ENCODE results near the gene FALEC.
A peak's percentile ranks its signal among the peaks of the same experiment; 100 is the strongest.

The FALEC gene

GRCh38 chr1:150515328-150516049 is at the start of gene FALEC:
Gene FALEC (plus strand): TSS chr1:150515752.
- no peak for TF ChIP-seq CTCF (IDR thresholded peaks at IDR 0.05; ENCODE audit: control insufficient read depth, insufficient read depth, low read depth, low read length, missing control alignments)
- peak; percentile 76 for DNase-seq (ENCODE audit: low read depth)
- H3K4me3 ChIP-seq (ENCODE audit: control insufficient read depth, low read depth, low read length) = peak within 1 kb of the TSS; percentile 74

GRCh38 chr1:150466964-150467363 is 48.6 kb upstream of the FALEC start:
- H3K4me3 ChIP-seq (ENCODE audit: control insufficient read depth, low read depth, low read length) = no peak overlapping the region
- no peak for DNase-seq (ENCODE audit: low read depth)
- no peak for TF ChIP-seq CTCF (IDR thresholded peaks at IDR 0.05; ENCODE audit: control insufficient read depth, insufficient read depth, low read depth, low read length, missing control alignments)

GRCh38 chr1:150469291-150469690 is 46.3 kb upstream of the FALEC start:
- TF ChIP-seq CTCF (IDR thresholded peaks at IDR 0.05; ENCODE audit: control insufficient read depth, insufficient read depth, low read depth, low read length, missing control alignments) = no peak
- DNase-seq (ENCODE audit: low read depth) = no peak
- no peak overlapping the region for H3K4me3 ChIP-seq (ENCODE audit: control insufficient read depth, low read depth, low read length)

GRCh38 chr1:150472601-150473200 is 42.9 kb upstream of the FALEC start:
- no peak for TF ChIP-seq CTCF (IDR thresholded peaks at IDR 0.05; ENCODE audit: control insufficient read depth, insufficient read depth, low read depth, low read length, missing control alignments)
- no peak overlapping the region for H3K4me3 ChIP-seq (ENCODE audit: control insufficient read depth, low read depth, low read length)
- DNase-seq (ENCODE audit: low read depth) = no peak

GRCh38 chr1:150473659-150474058 is 41.9 kb upstream of the FALEC start:
- no peak for TF ChIP-seq CTCF (IDR thresholded peaks at IDR 0.05; ENCODE audit: control insufficient read depth, insufficient read depth, low read depth, low read length, missing control alignments)
- H3K4me3 ChIP-seq (ENCODE audit: control insufficient read depth, low read depth, low read length) = no peak overlapping the region
- DNase-seq (ENCODE audit: low read depth) = no peak

- no peak overlapping the region for H3K4me3 ChIP-seq (ENCODE audit: control insufficient read depth, low read depth, low read length)
- no peak for TF ChIP-seq CTCF (IDR thresholded peaks at IDR 0.05; ENCODE audit: control insufficient read depth, insufficient read depth, low read depth, low read length, missing control alignments)
- DNase-seq (ENCODE audit: low read depth) = no peak
Measured at GRCh38 chr1:150474869-150475268, 40.7 kb upstream of the FALEC start.
